IPS-11a (cell line): ENCODE data around the gene TMEM151B.
"Not testable (repeated sequence)": the region's sequence is repeated elsewhere in the genome, so short reads cannot be mapped to it uniquely, and the experiment has no call there.

Experiments used
- H3K4me3 ChIP-seq: one replicate; pipeline ENCODE4 v1.5.1; 2013; ENCODE audit warnings: low read depth, low read length, control low read depth

The TMEM151B gene

DNA sequence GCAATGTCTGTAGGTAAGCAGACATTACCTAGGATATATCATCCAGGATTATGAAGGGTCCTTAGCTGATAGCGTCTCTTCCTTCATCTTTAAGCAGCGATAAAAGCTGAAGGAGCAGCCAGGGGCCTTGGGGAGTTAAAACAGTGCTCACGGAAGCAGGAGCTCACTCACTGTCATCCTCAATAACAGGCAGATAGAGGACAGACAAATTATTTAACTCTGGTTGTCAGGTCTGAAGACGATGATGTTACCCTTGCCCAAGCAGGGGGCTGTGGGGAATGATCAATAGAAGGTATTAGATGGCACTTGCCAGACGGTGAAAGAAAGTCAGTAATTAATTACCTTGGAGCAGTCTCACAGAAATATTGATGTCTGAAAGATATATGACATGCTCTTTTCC lies 59.6 kb downstream of the TMEM151B start:
- no peak overlapping the region for H3K4me3 ChIP-seq

DNA sequence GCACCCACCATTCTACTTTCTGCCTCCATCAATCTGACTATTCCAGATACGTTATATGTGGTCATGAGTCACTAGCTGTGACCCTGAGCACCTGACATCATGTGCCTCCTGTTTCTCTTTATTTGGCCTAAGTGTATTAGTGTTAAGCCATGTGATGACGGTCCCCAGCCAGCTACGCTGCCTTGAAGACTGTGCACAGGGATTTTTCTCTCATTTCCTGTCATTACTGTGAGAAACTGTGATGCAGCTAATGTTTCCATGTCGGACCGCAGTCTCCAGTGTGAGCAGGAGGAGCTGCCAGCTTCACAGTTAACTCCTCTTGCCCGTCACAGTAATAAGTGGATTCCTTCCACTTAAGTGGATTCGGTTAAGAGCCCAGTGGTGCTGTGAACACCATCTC lies 62.3 kb downstream of the TMEM151B start:
- H3K4me3 ChIP-seq, result no peak overlapping the region

DNA sequence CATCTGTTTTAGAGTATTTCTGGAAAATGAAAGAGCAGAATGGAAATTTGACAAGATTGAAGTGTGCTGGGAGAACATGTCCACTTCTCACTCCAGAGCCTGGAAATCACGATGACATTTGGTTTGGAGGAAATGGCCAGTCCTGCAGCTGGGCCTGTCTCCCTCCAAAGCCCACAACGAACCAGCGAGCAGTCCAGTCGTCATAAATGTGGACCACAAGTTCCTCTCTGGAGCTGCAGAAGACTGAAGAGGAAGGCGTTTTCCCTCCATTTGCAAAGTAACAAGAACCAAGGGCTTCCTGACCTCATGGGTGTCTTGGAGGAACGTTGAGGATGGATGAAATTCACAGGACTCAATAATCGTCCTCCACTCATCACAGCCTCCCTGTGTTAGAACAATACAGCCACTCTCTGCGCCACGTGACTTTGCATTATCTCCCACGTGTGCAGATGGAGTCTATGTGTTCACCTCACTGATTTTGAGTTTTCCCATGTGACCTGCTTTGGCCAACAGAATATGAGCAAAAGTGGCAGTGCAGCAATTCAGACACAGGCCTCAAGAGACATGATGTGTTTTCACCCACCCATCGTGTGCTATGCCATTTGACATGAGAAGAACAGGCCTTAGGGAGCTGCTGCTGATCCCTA lies 63.1 kb downstream of the TMEM151B start:
- H3K4me3 ChIP-seq, result no peak overlapping the region

DNA sequence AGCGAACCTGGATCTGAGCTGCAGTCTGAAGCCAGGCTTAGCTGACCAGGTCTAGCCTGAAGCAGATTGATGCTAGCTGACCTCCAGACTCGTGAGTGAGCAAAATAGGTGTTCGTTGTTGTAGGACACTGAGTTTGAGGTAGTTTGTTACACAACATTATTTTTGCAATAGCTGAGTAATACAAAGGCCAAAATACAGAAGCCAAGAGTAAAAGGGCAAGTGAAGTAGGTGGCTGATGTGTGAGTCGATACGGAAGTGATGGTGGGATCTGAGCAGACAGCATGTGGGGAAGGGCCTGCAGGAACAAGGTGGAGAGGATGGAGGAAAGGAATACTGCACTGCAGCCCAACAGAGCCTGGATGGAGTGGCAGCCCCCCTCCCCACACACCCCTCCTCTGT lies 63.7 kb downstream of the TMEM151B start:
- no peak overlapping the region for H3K4me3 ChIP-seq

DNA sequence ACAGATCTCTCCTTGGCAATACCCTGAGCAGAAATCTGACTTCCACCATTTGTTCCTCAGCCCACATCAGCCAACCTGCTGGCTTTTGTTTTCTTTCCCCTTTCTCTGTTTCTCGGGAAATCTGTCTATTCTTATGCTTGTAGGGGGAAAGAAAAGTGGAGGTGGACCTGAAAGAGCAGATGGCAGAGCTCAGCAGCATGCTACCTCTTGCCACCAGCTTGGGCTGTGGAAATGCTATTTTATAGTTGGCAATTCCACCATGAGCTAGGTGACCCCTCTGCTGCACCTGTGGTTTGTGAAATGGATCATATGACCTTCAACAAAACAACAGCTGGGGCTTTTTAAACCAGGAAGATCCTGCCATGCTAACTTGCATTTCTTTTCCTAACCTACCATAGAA lies 65.4 kb downstream of the TMEM151B start:
- H3K4me3 ChIP-seq, result no peak overlapping the region

DNA sequence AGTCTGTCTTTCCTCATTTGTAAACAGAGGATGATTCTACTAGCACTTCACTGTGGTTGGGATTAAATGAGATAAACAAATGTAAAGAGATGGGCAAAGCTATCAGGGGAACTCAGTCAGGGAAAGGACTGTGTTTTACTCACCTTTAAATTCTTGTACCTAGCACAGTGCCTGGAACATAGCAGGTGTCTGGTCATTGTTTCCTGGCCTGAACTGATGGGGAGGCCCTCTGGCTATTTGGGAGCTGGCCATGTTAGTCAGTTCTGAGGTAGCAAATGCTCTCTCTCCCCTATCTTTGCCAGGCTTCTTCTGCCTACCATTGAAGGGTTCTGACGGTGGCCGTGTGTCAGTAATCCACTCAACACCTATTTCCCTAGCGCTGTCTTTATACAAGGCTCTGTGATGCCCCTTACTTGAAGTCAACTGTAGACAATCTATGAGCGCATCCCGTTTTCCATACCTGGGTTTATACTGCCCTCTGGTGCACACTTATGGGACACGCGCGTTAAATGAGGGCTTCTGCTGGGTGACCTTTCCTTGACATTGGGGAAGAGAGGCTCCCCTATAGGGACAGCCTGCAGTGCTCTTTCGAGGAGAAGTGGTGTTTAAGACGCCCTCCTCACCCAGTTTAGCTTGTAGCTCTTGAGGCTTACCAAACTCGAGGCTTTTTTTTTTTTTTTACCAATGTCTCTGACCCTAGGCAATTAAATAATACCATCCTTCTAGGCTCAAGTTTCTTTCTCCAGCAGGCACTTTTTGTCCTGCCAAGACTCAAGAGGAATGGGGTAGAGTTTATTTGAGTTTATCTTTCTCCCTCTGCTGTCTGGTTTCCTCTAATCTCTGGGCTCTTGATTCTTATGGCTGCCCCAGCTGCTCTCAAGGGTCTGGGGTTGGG lies 68.2 kb downstream of the TMEM151B start:
- H3K4me3 ChIP-seq, result no peak overlapping the region

DNA sequence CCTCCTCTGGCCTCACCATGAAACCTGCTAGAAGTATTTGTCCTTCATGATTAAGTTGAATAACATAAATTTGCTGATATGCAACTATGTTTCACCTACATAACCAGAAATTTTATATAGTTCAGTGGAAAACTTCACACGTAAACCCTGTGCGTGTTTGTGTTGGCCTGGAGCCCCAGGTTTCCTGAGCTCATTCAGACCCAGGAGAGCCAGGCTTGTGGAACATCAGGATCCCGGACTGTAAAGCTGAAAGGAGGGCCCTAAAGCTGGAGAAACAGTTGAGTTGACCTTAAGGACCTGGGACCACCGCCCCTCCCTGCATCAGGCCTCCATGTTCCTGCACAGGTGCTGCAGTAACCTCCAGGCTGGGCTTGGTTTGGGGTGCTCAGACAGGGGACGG lies 69.1 kb downstream of the TMEM151B start:
- H3K4me3 ChIP-seq, result no peak overlapping the region

DNA sequence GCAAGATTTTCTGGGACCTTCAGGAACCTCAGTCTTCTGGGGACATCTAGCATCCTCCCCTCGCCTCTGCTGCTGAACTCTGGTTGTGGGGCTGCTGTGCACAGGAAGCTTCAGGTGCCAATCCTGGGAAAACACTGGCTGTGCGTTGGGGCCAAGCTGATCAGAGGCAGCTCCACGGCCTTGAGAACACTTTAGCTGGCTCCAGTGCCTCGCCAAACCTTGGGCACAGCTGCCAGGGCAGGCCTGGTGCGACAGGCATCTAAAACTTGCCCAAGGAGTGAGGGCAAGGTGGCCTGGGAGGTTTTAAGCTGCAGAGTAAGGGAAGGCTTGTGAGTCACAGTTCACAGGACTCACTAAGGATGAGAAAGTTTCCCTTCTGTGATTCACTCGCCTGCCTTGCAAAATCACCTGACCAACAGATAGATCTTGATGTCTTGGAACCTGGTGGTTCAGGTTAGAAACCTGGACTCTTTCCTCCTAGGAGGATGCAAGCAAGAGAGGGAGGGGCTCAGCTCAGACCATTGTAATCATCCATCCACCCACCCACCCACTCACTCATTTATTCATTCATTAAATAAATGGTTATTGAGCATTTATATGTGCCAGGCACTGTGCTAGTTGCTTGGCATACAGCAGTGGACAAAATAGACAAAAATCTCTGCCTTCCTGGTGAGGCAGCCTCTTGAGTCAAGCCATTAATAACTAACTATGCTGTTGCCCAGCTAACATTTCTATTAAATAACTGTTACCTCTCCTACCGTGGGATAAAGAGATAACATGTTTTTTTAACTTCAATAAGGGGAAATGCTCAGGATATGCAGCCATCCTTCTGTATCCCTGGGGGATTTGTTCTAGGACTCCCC lies 69.7 kb downstream of the TMEM151B start:
- H3K4me3 ChIP-seq, result no peak overlapping the region

DNA sequence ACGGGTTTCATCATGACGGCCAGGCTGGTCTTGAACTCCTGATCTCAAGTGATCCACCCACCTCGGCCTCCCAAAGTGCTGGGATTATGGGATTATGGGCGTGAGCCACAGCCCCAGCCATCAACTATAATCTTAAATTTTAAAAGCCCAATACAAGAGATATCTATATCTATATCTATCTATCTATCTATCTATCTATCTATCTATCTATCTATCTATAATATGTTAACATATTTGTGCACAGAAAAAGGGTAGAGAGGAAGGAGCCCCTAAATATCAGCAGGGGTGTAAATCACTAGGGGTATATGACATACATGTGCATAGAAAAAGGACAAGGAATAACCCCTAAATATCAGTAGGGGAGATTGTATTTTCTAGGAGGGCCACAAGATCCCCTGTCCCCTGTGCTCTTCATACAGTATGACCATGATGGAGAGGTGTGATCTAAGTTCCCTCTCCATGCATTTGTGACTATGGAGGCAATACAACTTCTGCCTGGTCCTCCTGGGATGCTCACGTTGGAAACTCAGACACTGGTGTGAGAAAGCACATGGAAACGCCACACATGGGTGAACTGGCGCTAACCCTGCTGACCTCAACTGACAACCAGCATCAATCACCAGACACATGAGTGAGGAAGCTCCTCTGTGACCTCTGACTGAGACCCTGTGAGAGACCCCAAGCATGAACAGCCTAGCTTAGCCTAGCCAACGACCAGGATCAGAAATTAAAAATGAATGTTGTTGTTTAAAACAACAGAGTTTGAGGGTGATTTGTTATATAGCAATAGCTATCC lies 71.0 kb downstream of the TMEM151B start:
- H3K4me3 ChIP-seq, result no peak overlapping the region

DNA sequence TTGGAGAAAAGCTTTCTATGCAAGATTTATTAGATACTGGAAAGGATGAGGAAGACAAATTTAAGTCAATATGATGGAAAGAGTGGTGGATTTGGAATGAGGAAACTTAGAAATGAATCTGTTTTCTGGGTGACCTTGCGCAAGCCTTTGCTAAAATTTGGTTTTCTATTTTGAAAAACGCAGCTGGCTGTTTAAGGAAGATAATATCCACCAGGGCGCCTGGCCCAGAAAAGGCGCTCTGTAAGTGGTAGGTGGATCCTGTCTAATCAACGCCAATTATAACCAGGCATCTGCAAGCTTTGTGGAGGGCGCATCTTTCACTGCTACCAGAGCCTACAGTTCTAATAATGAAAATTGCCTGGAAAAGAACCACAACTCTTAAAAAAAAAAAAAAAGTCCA lies 71.8 kb downstream of the TMEM151B start:
- H3K4me3 ChIP-seq, result no peak overlapping the region

DNA sequence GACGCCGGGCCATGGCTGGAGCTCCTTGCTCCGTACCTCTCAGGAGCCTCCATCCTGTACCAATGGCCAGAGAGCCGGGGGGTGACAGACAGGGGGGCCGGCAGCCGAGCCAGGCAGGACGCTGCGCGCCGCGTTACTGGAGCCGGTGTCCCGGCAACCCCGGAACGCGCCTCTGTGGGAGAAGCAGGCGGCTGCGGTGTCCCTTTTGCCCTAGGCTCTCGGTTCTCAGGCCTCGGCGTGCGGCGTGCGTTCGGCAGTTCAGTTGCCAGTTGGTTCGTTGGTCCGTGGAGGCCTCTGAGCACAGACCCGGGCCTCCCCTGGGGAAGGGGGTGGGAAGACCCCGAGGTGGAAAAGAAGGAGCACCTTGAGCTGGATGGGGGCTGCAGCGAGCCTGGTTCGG lies 72.2 kb downstream of the TMEM151B start, which contains the start of gene SPATS1:
TSS of gene SPATS1 (plus strand) at position 162 of the 400 bp plus-strand sequence. CDS start 446 bp downstream, outside the sequence.
- H3K4me3 ChIP-seq, result no peak within 1 kb of the TSS

DNA sequence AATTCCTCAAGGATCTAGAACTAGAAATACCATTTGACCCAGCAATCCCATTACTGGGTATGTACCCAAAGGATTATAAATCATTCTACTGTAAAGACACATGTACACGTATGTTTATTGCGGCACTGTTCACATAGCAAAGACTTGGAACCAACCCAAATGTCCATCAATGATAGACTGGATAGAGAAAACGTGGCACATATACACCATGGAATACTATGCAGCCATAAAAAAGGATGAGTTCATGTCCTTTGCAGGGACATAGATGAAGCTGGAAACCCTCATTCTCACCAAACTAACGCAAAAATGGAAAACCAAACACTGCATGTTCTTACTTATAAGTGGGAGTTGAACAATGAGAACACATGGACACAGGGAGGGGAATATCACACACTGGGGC lies 76.6 kb downstream of the TMEM151B start:
- H3K4me3 ChIP-seq, result not testable (repeated sequence)

DNA sequence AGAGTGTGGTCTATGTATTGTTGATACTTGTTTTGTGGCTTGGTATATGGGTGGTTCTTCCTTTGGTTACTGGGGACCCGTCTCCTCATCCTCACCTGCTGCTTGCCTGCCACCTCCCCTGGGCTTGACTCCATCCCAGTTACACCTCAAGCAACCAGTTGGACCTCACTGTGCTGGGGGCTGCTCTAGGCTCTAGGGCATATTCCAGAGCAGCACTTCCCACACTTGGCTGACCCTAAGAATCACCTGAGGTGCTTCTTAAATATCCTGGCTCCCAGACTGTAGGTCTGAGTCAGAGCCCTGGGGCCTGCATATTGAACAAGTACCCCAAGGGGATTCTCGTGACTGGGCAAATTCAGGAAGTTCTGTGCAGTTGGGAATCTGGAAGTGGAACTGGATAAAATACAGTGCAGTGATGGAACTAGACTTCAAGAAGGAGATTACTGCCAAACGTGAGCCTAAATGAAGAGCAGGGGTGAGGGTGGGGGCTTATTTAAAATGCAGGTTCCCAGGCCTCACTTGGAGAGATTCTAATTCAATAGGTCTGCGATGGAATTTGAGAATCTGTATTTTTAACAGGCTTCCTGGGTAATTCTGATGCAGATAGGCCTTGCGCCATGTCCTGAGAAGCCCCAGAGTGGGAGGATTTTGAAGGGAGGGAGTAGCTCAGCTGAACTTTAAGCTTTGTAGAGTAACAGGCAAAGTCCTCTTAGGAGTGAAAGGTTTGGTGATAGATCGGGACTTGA lies 79.8 kb downstream of the TMEM151B start:
- no peak overlapping the region for H3K4me3 ChIP-seq

DNA sequence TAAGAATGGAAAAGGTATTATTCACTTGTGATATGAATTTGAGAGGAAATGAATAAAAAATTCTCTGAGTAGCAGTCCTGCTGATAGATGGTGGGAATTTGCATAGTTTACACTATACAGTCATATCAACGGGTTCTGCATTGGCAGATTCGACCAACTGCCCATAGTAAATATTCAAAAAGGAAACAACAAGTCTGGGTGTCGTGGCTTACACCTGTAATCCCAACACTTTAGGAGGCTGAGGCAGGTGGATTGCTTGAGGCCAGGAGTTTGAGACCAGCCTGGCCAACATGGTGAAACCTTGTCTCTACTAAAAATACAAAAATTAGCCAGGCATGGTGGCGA lies 80.4 kb downstream of the TMEM151B start:
- H3K4me3 ChIP-seq, result not testable (repeated sequence)

DNA sequence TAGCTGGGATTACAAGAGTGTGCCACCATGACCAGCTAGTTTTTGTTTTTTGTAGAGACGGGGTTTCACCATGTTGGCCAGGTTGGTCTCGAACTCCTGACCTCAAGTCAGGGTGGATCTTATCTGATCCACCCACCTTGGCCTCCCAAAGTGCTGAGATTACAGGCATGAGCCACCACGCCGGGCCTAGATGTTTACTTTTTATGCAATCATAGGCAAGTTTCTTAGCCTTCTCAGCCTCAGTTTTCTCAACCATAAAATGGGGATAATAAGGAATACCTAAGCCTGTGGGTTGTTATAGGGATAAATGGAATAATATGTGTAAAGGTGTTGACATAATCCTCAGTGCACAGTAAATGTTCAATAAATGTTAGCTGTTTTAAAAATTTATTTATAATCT lies 82.0 kb downstream of the TMEM151B start:
- no peak overlapping the region for H3K4me3 ChIP-seq

DNA sequence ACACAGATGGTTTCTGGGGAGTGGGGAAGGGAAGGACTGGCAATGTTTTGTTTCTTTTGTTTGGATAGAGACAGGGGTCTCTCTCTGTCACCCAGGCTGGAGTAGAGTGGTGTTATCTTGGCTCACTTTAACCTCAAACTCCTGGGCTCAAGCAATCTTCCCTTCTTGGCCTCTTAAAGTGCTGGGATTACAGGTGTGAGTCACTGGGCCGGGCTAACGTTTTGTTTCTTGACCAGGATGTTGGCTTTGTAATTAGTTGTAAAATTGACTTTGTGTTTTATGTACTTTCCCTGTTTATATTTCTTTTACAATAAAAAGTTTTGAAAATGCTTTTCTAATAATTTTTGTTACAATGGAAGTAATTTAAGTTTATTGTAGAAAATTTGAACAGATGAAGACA lies 83.1 kb downstream of the TMEM151B start:
- no peak overlapping the region for H3K4me3 ChIP-seq

DNA sequence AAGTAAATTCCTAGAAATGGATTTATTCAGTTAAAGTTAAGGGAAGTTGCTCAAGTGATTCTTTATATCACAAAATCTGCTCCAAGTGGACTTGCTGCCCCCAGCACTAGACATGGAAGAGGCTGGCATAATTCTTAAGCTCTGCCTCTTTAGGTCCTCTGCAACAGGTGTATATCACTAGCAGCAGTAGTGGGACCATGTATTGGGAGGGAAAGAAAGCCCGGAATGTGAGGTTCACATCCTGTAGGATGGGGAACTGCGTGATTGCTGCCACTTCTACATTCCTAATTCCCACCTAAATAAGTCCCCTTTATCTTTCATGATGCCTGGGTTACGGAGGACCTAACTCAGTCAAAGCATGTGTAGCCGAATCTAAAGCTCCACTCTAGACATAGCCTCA lies 85.4 kb downstream of the TMEM151B start:
- no peak overlapping the region for H3K4me3 ChIP-seq

DNA sequence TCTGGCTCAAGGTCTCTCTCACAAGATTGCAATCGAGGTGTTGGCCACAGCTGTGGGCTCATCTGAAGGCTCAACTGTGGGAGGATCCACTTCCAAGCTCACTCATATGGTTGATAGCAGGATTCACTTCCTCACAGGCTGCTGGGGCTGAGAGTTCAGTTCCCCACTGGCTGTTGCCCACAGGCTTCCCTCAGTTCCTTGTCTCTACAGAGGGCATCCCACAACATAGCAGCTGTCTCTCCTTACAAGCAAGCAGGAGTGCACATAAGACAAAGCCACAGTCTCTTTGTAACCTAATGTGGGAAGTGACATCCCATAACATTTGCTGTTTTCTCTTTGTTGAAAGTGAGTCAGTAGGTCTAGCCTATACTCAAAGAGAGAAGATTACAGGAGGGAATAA lies 86.2 kb downstream of the TMEM151B start:
- no peak overlapping the region for H3K4me3 ChIP-seq
